ENCODE measurements around the gene KCNK6.
A peak's percentile ranks its signal among the peaks of the same experiment; 100 is the strongest.
"Not testable (repeated sequence)": the region's sequence is repeated elsewhere in the genome, so short reads cannot be mapped to it uniquely, and the experiment has no call there.

The KCNK6 gene

DNA sequence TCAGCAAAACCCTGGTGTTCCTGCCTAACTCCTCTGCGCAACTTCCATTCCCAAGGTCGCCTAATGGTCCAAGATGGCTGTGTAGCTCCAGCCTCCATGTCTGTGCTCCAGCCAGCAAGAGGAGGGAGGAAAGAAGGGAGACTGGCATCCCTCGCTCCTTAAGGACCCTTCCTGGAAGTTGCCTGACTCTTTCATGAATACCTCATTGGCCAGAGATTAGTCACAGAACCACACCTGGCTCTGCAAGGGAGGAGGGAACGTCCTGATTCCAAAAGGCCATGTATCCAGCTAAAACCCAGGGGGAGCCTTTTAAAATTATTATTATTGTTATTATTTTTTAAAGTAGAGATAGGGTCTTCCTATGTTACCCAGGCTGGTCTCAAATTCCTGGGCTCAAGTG, 4.8 kb downstream of the KCNK6 start:
- no peaks in the 10 kb centered on the region for H3K9me3 ChIP-seq (ENCODE audit: control insufficient read depth, insufficient read depth, low read length)
- peaks cover 3% of the 10 kb centered on the region; the same call in 1 of the 2 replicates for H3K4me1 ChIP-seq (ENCODE audit: insufficient read depth, low read length)
- H3K9ac ChIP-seq (ENCODE audit: low read depth, low read length): no peak overlapping the region
- H3K36me3 ChIP-seq (ENCODE audit: insufficient read depth, low read length): 0 out of 2 replicates have a peak, but pooled peaks cover 4% of the 10 kb centered on the region

- Histone ChIP-seq H3K36me3 (ENCODE audit: insufficient read depth, low read length) (0 out of 2 replicates have a peak, but pooled peaks cover 4% of the 10 kb centered on the region), H3K4me1 (ENCODE audit: insufficient read depth, low read length) (no peaks in the 10 kb centered on the region), H3K9me3 (ENCODE audit: control insufficient read depth, insufficient read depth, low read length) (no peaks in the 10 kb centered on the region), H3K9ac (ENCODE audit: low read depth, low read length) (no peak overlapping the region)
Observed at GRCh38 chr19:38326591-38326990, 6.9 kb downstream of the KCNK6 start.

DNA sequence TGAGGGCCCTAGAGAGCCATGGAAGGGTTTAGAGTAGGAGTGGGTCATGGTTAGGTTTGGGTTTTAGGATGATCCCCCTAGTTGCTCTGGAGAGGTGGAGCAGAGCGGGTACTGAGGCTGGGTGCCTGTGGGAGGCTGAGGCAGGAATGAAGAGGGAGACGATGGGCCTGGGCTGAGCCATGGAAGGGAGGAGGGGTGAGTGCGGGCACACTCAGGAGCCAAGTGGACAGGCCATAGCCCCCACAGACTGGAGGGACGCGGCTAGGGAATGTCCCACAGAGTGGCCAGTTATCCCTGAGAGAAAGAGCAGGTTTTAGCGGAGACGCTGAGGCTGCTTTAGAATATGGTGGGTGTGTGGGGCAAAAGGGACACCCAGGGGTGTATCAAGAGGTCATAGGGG, 10.0 kb downstream of the KCNK6 start:
- no peaks in the 10 kb centered on the region for H3K9me3 ChIP-seq (ENCODE audit: control insufficient read depth, insufficient read depth, low read length)
- H3K36me3 ChIP-seq (ENCODE audit: insufficient read depth, low read length): 0 out of 2 replicates have a peak, but pooled peaks cover 4% of the 10 kb centered on the region

GRCh38 chr19:38331728-38332127, 12.1 kb downstream of the KCNK6 start:
- Histone ChIP-seq H3K36me3 (ENCODE audit: insufficient read depth, low read length) (0 out of 2 replicates have a peak, but pooled peaks cover 4% of the 10 kb centered on the region), H3K9me3 (ENCODE audit: control insufficient read depth, insufficient read depth, low read length) (no peaks in the 10 kb centered on the region), H3K4me1 (ENCODE audit: insufficient read depth, low read length) (0 out of 2 replicates have a peak, but pooled peaks cover 3% of the 10 kb centered on the region), H3K9ac (ENCODE audit: low read depth, low read length) (no peak overlapping the region)

More for the DNA sequence above, 10.0 kb downstream of the KCNK6 start:
- Histone ChIP-seq H3K4me1 (ENCODE audit: insufficient read depth, low read length) (no peaks in the 10 kb centered on the region), H3K9ac (ENCODE audit: low read depth, low read length) (no peak overlapping the region)

- H3K9me3 ChIP-seq (ENCODE audit: control insufficient read depth, insufficient read depth, low read length): no peaks in the 10 kb centered on the region
- no peak overlapping the region for H3K9ac ChIP-seq (ENCODE audit: low read depth, low read length)
- H3K36me3 ChIP-seq (ENCODE audit: insufficient read depth, low read length): no peaks in the 10 kb centered on the region
- H3K4me1 ChIP-seq (ENCODE audit: insufficient read depth, low read length): 0 out of 2 replicates have a peak, but pooled peaks cover 3% of the 10 kb centered on the region
Observed at GRCh38 chr19:38333245-38333644, 13.6 kb downstream of the KCNK6 start.

DNA sequence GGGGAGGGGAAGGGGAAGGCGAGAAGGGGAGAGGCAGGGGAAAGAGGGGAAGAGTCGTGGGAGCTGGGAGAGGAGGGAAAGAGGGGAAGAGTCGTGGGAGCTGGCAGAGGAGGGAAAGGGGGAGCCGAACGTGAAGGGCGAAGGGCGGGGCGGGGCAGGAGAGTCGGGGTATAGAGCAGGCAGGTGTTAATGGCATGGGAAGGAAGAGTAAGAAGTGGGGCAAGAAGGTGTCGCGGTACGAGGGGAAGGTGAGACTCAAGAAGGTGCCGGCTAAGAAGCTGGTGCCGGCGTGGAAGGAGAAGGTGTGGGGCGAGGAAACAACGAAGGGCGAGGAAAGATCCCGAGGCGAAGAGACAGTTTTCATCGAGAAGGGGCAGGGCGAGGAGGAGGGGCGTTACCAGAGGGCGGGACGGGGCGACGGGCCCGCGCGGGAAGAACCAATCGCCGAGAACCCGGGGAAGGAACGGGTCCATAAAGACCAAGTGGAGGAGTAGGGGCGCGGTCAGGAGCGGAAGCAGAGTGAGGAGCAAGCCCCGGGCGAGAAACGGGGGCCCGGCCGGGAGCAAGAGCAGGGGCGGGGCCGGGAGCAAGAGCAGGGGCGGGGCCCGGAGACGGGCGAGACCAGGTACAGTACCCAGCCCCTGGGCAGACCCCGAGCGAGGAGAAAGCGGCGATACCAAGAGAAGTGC, 16.4 kb downstream of the KCNK6 start:
- Histone ChIP-seq H3K9me3 (ENCODE audit: control insufficient read depth, insufficient read depth, low read length) (no peaks in the 10 kb centered on the region), H3K36me3 (ENCODE audit: insufficient read depth, low read length) (no peaks in the 10 kb centered on the region), H3K9ac (ENCODE audit: low read depth, low read length) (peak overlapping the region; percentile 98), H3K4me1 (ENCODE audit: insufficient read depth, low read length) (peaks cover 3% of the 10 kb centered on the region; the same call in 1 of the 2 replicates)

- H3K9ac ChIP-seq (ENCODE audit: low read depth, low read length): peak overlapping the region; percentile 98
- no peaks in the 10 kb centered on the region for H3K36me3 ChIP-seq (ENCODE audit: insufficient read depth, low read length)
- no peaks in the 10 kb centered on the region for H3K9me3 ChIP-seq (ENCODE audit: control insufficient read depth, insufficient read depth, low read length)
- peaks cover 3% of the 10 kb centered on the region; the same call in 1 of the 2 replicates for H3K4me1 ChIP-seq (ENCODE audit: insufficient read depth, low read length)
Observed at GRCh38 chr19:38336638-38337359, 17.2 kb downstream of the KCNK6 start.

- H3K9ac ChIP-seq (ENCODE audit: low read depth, low read length): peak overlapping the region; percentile 98; the same call in 1 of the 2 replicates
- no peaks in the 10 kb centered on the region for H3K36me3 ChIP-seq (ENCODE audit: insufficient read depth, low read length)
- no peaks in the 10 kb centered on the region for H3K9me3 ChIP-seq (ENCODE audit: control insufficient read depth, insufficient read depth, low read length)
- peaks cover 3% of the 10 kb centered on the region; the same call in 1 of the 2 replicates for H3K4me1 ChIP-seq (ENCODE audit: insufficient read depth, low read length)
Observed at GRCh38 chr19:38337360-38337653, 17.7 kb downstream of the KCNK6 start.

DNA sequence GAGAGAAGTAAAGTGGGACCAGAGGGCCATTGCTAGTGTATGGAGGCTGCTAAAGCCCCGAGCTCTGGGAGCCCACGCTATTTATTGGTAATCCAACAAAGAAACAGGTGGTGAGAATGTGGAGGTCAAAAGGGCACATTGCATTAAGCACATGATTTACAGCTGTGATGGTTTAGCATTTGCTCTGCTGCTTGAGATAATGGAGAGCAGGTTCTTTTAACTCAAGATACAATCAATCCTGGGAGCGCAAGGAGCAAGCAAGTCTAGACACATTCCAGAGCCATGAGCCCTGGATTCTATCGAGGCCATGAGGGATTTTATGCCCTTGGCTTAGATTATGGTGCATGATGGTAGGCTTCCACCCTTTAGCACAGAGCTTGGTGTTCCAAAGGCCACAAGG, 19.4 kb downstream of the KCNK6 start:
- H3K9me3 ChIP-seq (ENCODE audit: control insufficient read depth, insufficient read depth, low read length); H3K36me3 ChIP-seq (ENCODE audit: insufficient read depth, low read length): not testable (repeated sequence)

DNA sequence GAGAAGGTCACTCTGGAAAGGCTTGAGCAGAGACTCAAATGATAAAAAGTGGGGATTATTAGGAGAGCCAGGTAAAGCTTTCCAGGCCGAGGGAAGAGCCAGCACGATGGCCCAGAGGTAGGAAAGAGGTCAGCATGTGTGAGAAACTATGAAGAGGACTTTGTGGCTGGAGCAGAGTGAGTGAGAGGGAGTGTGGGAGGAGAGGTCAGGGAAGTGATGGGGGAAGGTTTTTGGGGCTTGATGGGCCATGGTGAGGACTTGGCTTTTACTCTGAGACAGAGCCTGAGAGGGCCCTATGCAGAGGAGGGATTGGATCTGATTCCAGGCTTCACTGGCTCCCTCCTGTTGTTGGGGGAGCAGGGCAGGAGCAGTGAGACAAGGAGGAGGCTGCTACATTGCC, 21.3 kb downstream of the KCNK6 start:
- Histone ChIP-seq H3K9ac (ENCODE audit: low read depth, low read length) (no peak overlapping the region), H3K9me3 (ENCODE audit: control insufficient read depth, insufficient read depth, low read length) (no peaks in the 10 kb centered on the region), H3K36me3 (ENCODE audit: insufficient read depth, low read length) (no peaks in the 10 kb centered on the region), H3K4me1 (ENCODE audit: insufficient read depth, low read length) (peaks cover 7% of the 10 kb centered on the region; the same call in 1 of the 2 replicates)

More for the DNA sequence above, 19.4 kb downstream of the KCNK6 start:
- H3K9ac ChIP-seq (ENCODE audit: low read depth, low read length); H3K4me1 ChIP-seq (ENCODE audit: insufficient read depth, low read length): not testable (repeated sequence)

DNA sequence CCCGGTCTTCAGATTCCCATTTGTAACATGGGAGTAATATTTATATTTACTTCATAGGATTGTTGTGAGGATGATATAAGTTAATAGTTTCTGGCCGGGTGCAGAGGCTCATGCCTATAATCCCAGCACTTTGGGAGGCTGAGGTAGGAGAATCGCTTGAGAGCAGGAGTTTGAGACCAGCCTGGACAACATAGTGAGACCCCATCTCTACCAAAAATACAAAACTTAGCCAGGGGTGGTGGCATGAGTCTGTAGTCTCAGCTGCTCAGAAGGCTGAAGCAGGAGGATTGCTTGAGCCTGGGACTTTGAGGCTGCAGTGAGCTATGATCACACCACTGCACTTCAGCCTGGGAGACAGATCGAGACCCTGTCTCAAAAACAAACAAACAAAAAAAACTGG, 27.2 kb downstream of the KCNK6 start:
- Histone ChIP-seq H3K9ac (ENCODE audit: low read depth, low read length) (no peak overlapping the region), H3K4me1 (ENCODE audit: insufficient read depth, low read length) (peaks cover 7% of the 10 kb centered on the region; the same call in 1 of the 2 replicates), H3K9me3 (ENCODE audit: control insufficient read depth, insufficient read depth, low read length) (no peaks in the 10 kb centered on the region)

DNA sequence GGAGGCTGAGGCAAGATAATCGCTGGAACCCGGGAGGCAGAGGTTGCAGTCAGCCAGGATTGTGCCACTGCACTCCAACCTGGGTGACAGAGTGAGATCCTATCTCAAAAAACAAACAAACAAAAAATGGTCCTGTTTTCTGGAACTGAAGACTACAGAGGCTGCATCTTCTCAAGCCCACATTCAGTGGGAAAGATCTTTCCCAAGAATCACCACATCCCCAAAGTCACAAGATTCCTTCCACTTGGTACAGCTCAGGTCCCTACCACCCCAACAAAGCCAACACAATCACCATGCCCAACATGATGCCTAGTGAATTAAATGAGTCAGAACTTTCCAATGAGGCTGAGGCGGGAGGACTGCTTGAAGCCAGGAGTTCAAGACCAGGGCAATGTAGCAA, 31.2 kb downstream of the KCNK6 start:
- Histone ChIP-seq H3K36me3 (ENCODE audit: insufficient read depth, low read length) (no peaks in the 10 kb centered on the region), H3K4me1 (ENCODE audit: insufficient read depth, low read length) (no peaks in the 10 kb centered on the region), H3K9me3 (ENCODE audit: control insufficient read depth, insufficient read depth, low read length) (no peaks in the 10 kb centered on the region), H3K9ac (ENCODE audit: low read depth, low read length) (no peak overlapping the region)

More for the DNA sequence above, 27.2 kb downstream of the KCNK6 start:
- H3K36me3 ChIP-seq (ENCODE audit: insufficient read depth, low read length): no peaks in the 10 kb centered on the region

DNA sequence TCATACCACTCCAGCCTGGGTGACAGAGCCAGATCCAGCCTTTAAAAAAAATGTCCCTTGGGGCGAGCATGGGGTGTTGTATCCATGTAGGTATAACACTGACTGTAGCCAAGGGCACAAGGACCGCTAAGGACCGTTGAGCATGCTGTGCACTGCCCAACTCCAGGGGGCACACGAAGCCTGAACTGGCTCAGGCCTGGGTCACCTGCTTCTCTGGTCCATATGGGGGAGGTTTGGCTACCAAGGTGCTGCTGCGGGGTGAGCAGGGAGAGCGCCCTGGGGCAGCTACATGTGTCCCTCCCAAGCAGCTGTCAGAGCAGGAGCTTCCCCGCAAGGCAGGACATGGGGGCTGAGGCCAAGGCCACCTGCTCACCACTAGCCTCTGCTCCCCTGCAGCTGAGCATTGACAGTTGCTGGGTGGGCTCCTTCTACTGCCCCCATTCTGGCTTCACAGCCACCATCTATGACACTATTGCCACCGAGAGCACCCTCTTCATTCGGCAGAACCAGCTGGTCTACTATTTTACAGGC, 32.3 kb downstream of the KCNK6 start:
- no peaks in the 10 kb centered on the region for H3K36me3 ChIP-seq (ENCODE audit: insufficient read depth, low read length)
- no peaks in the 10 kb centered on the region for H3K9me3 ChIP-seq (ENCODE audit: control insufficient read depth, insufficient read depth, low read length)
- H3K9ac ChIP-seq (ENCODE audit: low read depth, low read length): no peak overlapping the region
- peaks cover 5% of the 10 kb centered on the region; the same call in 1 of the 2 replicates for H3K4me1 ChIP-seq (ENCODE audit: insufficient read depth, low read length)

- Histone ChIP-seq H3K9ac (ENCODE audit: low read depth, low read length) (no peak overlapping the region), H3K9me3 (ENCODE audit: control insufficient read depth, insufficient read depth, low read length) (no peaks in the 10 kb centered on the region), H3K36me3 (ENCODE audit: insufficient read depth, low read length) (no peaks in the 10 kb centered on the region), H3K4me1 (ENCODE audit: insufficient read depth, low read length) (peaks cover 5% of the 10 kb centered on the region; the same call in 1 of the 2 replicates)
Observed at GRCh38 chr19:38352611-38353010, 33.0 kb downstream of the KCNK6 start.
